Effector memory CD4-positive, alpha-beta T cell (primary cell): Measurements from ENCODE around the gene SMOC2.

ENCODE experiments used
- DNase-seq, 3 donors: peaks; one replicate each; pipeline ENCODE4 v3.0.0-alpha.2; 2020
- H3K27ac ChIP-seq: 2 replicates; pipeline ENCODE4 v1.7.0; 2013; ENCODE audit warnings: mild to moderate bottlenecking, low read length, moderate library complexity; ENCODE audit not compliant: insufficient read depth, poor library complexity, severe bottlenecking
- H3K27me3 ChIP-seq: replicated peaks from 2 replicates; pipeline ENCODE4 v1.7.0; 2013; ENCODE audit warnings: mild to moderate bottlenecking, low read length; ENCODE audit not compliant: insufficient read depth, control insufficient read depth, poor library complexity, severe bottlenecking
- H3K36me3 ChIP-seq: 2 replicates; pipeline ENCODE4 v1.7.0; 2013; ENCODE audit warnings: mild to moderate bottlenecking, low read length, moderate library complexity; ENCODE audit not compliant: control insufficient read depth, insufficient read depth
- H3K4me1 ChIP-seq: 2 replicates; pipeline ENCODE4 v1.7.0; 2013; ENCODE audit warnings: low read length, mild to moderate bottlenecking; ENCODE audit not compliant: control insufficient read depth, insufficient read depth, poor library complexity, severe bottlenecking
- H3K4me3 ChIP-seq: 2 replicates; pipeline ENCODE4 v1.7.0; 2013; ENCODE audit warnings: low read length, low read depth, mild to moderate bottlenecking; ENCODE audit not compliant: insufficient read depth, poor library complexity, severe bottlenecking
- H3K9me3 ChIP-seq: 2 replicates; pipeline ENCODE4 v1.7.0; 2013; ENCODE audit warnings: mild to moderate bottlenecking, low read length, moderate library complexity; ENCODE audit not compliant: control insufficient read depth

Gene SMOC2

DNA sequence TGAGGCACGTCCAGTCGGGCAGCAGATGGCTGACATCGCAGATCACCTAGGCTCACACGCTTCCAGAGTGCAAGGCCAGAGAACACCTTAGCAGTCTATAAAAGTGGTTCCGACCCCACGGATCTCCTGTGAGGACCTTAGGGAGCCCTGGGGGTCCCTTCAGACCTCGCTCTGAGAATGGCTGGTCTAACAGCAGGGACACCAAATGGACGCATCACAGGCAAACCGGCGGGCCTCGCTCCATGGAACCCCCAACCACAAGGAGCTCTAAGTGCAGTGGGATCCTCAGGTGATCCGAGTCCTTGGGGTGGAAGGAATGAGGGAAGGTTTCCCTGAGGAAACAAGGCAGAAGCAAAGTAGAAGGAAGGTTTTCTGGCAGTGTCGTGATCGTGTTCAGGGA is 135.4 kb downstream of the SMOC2 start:
- DNase-seq = no peak
- Histone ChIP-seq H3K36me3 (no peaks in the 10 kb centered on the region), H3K27me3 (no peaks in the 10 kb centered on the region), H3K4me3 (no peak overlapping the region), H3K9me3 (no peaks in the 10 kb centered on the region), H3K27ac (no peak overlapping the region), H3K4me1 (no peaks in the 10 kb centered on the region)

DNA sequence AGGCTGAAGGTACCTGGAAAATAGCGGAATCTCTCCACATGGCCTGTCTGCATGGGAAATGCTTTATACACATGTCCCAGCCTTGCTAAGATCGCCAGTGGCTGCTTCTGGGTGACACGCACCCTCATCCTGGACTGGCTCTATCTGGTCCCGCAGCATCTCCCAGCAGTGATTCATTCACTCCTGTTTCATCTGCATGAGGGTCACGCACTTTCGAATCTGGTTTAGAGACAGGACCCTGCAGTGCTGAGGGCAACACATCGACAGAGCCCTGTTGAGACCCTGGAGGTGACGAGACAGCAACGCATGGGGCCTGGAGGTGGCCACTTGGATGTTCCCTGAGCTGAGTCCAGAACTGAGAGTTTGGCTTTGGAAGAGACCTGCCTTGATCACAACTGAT is 136.5 kb downstream of the SMOC2 start:
- Histone ChIP-seq H3K9me3 (no peaks in the 10 kb centered on the region), H3K27me3 (no peaks in the 10 kb centered on the region), H3K27ac (no peak overlapping the region), H3K4me3 (no peak overlapping the region), H3K4me1 (no peaks in the 10 kb centered on the region), H3K36me3 (no peaks in the 10 kb centered on the region)
- no peak for DNase-seq

DNA sequence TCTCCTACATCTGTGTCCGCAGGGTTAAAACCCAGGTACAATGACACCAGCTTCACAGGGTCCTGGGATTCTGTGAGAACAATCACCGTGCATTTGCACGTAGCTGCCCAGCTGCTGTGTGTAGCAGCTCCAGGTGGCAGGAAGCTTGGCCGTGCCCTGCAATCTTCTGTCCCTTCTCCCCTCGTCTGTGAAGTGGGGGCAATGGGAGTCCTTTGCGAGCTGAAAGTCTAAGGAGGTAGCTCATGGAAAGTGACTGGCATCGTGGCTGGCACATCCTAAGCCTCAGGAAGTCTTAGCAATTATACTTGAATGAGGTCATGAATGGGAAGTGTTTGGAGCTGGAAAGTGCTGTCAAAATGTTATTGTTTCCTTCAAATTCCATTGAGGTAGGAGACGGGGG is 137.1 kb downstream of the SMOC2 start:
- Histone ChIP-seq H3K4me3 (no peak overlapping the region), H3K9me3 (no peaks in the 10 kb centered on the region)
- DNase-seq = no peak

DNA sequence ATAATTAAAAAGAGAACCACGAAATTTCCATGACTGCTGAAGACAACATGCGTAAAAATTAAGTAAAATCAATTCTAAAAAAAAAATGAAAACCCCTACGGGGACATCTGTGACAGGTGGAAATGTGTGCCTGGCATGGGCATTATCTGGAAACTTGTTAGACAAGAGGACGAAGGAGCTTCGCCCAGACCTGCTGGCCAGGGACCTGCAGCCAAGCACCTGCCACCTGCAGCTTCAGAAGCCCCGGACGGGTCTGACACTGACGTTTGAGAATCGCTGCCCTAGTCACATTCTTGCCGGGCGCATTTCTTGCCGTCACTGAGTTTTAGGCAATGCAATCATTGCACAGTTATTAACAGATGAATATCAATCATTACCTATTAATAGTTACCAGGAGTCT is 140.3 kb downstream of the SMOC2 start:
- no peak overlapping the region for H3K27ac ChIP-seq
- H3K9me3 ChIP-seq = no peaks in the 10 kb centered on the region
- no peak for DNase-seq
- H3K27me3 ChIP-seq = no peaks in the 10 kb centered on the region
- H3K36me3 ChIP-seq = no peaks in the 10 kb centered on the region
- H3K4me1 ChIP-seq = no peaks in the 10 kb centered on the region
- H3K4me3 ChIP-seq = no peak overlapping the region

More for the DNA sequence above, 137.1 kb downstream of the SMOC2 start:
- H3K27ac ChIP-seq = no peak overlapping the region
- H3K27me3 ChIP-seq = no peaks in the 10 kb centered on the region
- no peaks in the 10 kb centered on the region for H3K4me1 ChIP-seq
- no peaks in the 10 kb centered on the region for H3K36me3 ChIP-seq

DNA sequence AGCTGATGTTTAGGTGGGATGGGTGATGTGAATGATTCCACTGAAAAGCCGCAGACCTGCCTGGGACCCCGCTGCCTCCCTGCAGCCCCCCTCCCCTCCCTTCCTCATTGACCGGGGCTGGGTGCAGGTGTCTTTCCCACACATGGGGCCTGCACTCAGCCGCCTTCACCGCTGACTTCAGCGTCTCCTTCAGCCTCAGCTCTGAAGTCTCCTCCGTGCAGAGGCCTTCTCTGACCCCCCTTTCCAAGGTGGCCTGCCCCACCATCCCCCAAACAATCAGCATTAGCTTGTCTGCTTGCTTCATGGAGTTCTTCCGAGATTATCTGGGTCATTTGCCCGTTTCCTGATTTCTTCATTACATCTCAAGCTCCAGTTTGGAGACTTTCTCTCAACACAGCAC is 140.7 kb downstream of the SMOC2 start:
- Histone ChIP-seq H3K4me3 (no peak overlapping the region), H3K9me3 (no peaks in the 10 kb centered on the region), H3K27ac (no peak overlapping the region), H3K4me1 (no peaks in the 10 kb centered on the region), H3K27me3 (no peaks in the 10 kb centered on the region), H3K36me3 (no peaks in the 10 kb centered on the region)
- DNase-seq = no peak

DNA sequence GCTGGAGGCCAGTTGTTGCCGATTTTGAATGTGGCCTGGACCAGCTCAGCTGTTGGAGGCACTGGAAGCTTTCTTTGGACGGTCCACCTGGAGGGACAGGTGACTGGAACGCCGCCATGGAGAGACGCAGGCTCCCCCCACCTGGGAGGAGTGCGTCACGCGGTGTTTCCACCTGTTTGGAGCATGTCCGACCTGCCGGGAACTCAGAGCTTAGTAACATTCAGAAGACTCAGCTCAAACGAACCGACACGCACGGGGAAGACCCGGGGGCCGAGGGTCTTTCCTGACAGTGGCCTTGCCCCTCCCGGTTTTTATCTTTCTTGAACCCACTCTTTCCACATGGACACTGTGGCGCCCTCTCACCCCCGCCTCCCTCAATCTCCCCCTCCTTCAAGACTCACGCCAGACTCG is 141.6 kb downstream of the SMOC2 start:
- Histone ChIP-seq H3K27me3 (no peaks in the 10 kb centered on the region), H3K9me3 (no peaks in the 10 kb centered on the region), H3K4me1 (no peaks in the 10 kb centered on the region), H3K27ac (no peak overlapping the region), H3K4me3 (no peak overlapping the region), H3K36me3 (no peaks in the 10 kb centered on the region)
- DNase-seq = no peak

DNA sequence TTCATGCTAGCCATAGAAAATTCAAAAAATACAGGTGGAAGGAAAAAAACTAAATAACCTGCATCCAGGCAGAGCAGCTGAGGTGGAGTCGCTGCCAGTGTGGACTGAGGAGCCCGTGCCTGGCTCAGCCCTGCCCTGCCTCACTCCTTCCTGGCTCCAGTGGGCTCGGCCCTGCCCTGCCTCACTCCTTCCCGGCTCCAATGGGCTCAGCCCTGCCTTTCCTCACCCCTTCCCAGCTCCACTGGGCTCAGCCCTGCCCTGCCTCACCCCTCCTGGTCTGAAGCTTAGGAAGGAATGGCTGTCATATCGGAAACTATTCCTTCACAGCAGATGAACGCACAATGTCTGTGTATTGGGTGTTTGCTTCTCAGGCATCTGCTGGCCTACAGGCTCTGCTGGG is 142.1 kb downstream of the SMOC2 start:
- Histone ChIP-seq H3K9me3 (no peaks in the 10 kb centered on the region), H3K27ac (no peak overlapping the region), H3K36me3 (no peaks in the 10 kb centered on the region), H3K4me3 (no peak overlapping the region), H3K27me3 (no peaks in the 10 kb centered on the region), H3K4me1 (no peaks in the 10 kb centered on the region)
- no peak for DNase-seq

DNA sequence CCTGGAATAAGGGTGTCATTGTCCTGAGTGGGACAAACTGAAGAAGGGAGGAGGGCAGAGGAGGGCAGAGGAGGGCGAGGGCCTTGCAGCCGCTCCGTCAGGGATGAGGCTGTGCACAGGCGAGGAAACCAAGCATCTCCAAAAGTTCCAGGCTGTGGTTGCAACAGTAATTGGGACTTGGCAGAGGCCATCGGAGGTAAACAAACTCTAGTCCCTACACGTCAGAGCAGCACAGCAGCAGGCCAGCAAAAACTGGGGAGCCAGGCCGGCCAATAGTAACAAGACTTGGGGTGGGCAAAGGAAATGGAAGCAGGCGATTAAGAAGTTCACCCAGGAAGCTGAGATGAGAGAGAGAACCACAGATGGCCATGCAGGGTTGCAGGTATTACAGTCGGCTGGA is 142.8 kb downstream of the SMOC2 start:
- no peaks in the 10 kb centered on the region for H3K36me3 ChIP-seq
- no peaks in the 10 kb centered on the region for H3K9me3 ChIP-seq
- no peaks in the 10 kb centered on the region for H3K27me3 ChIP-seq
- no peak for DNase-seq
- no peak overlapping the region for H3K4me3 ChIP-seq
- H3K27ac ChIP-seq = no peak overlapping the region
- H3K4me1 ChIP-seq = no peaks in the 10 kb centered on the region

DNA sequence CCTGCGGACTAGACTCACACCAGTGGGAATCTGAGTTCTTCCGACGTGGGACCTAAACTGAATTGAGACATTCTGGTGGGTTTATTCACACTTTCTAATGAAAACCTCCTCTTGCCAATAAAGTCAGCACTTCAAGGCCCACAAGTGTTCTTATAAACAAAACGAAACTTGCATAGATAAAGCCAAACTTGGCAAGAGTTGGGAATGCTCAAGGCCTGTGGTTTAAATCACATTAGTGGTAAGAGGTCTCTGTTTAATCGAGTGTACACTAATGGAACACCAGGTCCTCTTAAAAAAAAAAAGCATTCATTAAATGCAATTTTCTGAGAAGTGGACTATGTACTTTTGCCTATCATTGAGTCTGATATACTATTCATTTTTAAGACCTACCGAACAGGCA is 143.3 kb downstream of the SMOC2 start:
- H3K27me3 ChIP-seq = no peaks in the 10 kb centered on the region

DNA sequence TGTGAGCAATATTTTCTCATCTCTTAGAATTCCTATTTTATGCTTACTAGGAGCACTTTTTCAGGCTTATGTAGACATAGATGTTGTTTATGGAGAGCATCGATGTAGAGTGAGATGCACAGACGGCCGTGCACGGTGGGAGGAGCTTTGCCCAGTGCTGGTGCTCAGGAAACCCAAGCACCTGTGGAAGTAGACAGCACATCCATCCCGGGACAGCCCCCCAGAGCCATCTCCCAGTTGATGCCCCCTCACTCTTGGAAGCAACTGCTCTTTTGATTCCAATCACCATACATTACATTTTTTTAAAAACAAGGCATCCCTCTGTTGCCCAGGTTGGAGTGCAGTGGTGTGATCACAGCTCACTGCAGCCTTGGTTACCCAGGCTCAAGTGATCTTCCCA is 143.7 kb downstream of the SMOC2 start:
- no peaks in the 10 kb centered on the region for H3K36me3 ChIP-seq
- no peaks in the 10 kb centered on the region for H3K27me3 ChIP-seq
- no peak for DNase-seq
- no peak overlapping the region for H3K27ac ChIP-seq
- no peak overlapping the region for H3K4me3 ChIP-seq
- no peaks in the 10 kb centered on the region for H3K9me3 ChIP-seq
- H3K4me1 ChIP-seq = no peaks in the 10 kb centered on the region

More for the DNA sequence above, 143.3 kb downstream of the SMOC2 start:
- no peaks in the 10 kb centered on the region for H3K4me1 ChIP-seq
- no peaks in the 10 kb centered on the region for H3K36me3 ChIP-seq
- no peaks in the 10 kb centered on the region for H3K9me3 ChIP-seq
- H3K4me3 ChIP-seq = no peak overlapping the region
- no peak for DNase-seq
- no peak overlapping the region for H3K27ac ChIP-seq

DNA sequence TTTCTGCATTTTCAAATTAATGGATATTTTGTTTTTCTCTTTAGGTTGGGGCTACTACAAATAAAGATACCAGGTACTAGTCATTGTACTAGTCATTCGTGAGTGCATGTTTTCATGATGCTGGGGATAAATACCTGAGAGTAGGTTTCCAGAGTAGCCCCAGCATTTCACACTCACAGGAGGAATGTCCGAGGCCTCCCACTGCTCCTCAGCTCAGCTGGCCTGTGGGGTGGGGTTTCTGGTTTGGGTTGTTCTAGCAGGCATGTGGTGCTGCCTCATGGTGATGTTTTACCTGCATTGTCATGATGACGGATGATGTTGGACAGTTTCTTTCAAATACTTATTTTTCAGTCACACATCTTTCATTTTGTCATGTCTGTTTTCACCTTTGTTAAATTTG is 144.5 kb downstream of the SMOC2 start:
- Histone ChIP-seq H3K27me3 (no peaks in the 10 kb centered on the region), H3K27ac (no peak overlapping the region), H3K4me3 (no peak overlapping the region), H3K4me1 (no peaks in the 10 kb centered on the region), H3K36me3 (no peaks in the 10 kb centered on the region), H3K9me3 (no peaks in the 10 kb centered on the region)
- no peak for DNase-seq
